ENCODE results near the gene TMEM184B.
"Not testable (repeated sequence)": the region's sequence is repeated elsewhere in the genome, so short reads cannot be mapped to it uniquely, and the experiment has no call there.

TMEM184B gene

DNA sequence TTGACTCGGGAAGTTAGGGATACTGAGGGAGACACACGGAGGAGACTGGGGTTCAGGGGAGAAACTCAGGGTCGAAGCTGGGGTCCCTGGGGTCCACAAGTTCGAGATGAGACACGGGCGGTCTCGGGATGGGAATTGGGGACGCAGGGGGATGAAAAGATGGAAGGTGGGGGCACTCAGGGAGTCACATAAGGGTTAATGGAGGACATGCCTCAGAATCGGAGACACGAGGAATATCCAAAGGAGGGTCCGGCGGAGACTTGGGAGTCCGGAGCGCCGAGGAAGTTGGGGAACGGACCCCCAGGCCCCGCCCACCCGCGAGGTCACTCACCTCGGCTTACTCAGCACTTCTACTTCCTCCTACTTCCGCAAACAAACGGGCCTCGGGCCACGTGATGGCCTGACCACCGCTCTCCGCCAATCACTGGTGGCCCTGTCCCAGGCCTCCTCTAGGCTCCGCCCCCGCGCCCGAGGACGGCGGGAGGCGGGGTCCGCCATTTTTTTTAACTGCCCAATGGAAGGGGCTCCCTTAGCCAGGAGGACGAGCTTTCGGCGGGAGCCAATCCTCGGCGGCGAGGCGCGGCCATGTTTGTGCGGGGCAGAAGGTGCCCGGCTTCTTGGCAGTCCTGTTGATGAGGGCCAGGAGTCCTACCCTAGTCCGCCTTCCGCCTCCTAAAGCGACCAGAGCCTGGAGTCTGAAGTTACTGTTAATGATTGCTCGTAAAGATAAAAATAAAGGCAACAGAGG, 91.2 kb downstream of the TMEM184B start, which contains the start of gene PLA2G6:
Gene PLA2G6, minus strand, starts transcription at position 378 of the 748 bp plus-strand sequence. CDS start 12,404 bp downstream, outside the sequence.
- peak; percentile 92 to 94 for DNase-seq (ENCODE audit: low read depth in 2 of 2)

- no peak for DNase-seq (ENCODE audit: low read depth in 2 of 2)
Measured at GRCh38 chr22:38180841-38181452, 91.9 kb downstream of the TMEM184B start.

GRCh38 chr22:38178605-38178937, 94.2 kb downstream of the TMEM184B start:
- DNase-seq (ENCODE audit: low read depth in 2 of 2) = not testable (repeated sequence)

DNA sequence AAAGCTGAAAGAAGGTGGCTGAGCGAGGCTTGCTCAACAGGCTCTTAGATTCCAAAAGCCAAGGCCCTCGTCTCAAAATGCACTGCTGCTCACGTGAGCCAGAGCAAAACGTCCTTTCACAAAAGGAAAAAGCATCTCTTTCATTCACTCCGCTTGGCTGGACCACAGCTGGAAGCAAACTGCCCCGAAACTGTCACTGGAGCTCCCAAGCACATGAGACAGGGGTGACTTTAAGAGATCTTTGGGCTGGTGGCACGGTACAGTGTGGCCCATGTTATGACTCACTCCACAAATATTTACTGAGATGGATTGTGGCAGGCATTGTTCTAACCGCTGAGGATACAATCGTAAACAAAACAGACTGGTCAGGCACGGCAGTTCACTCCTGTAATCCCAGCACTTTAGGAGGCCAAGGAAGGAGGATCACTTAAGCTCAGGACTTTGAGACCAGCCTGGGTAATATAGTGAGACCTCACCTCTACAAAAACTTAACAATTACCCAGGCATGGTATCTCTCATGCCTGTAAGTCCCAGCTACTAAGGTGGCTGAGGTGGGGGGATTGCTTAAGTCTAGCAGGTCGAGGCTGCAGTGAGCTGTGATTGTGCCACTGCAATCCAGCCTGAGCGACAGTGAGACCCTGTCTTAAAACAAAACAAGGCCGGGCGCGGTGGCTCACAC, 94.7 kb downstream of the TMEM184B start:
- DNase-seq (ENCODE audit: low read depth in 2 of 2) = no peak

DNA sequence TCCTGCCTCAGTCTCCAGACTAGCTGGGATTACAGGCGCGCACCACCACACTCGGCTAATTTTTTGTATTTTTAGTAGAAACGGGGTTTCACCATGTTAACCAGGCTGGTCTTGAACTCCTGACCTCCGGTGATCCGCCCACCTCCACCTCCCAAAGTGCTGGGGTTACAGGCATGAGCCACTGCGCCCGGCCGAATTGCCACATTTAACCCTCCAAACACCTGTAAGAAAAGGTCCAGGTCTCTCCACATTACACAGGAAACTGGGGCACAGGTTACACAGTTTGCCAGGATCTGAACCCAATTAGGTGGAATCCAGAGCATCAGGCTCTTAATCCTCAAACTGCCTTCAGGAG, 95.3 kb downstream of the TMEM184B start:
- not testable (repeated sequence) for DNase-seq (ENCODE audit: low read depth in 2 of 2)

DNA sequence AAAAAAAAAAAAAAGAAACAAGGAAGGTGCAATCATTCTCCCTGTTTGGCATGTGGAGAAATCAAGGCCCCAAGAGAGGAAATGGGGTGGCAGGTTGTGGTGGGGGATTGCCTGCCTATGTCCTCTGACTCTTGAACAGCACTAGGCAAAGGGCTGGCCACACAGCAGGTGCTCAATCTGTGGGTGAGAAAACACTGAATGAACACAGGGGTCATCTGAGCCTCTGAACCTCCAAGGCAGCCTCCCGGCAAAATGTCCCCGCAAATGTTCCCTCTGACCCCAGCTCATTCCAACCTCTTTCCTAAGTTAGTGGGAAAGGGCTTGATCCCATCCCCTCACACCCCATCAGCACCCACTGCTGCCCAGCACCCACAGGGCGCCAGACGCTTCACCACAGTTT, 95.8 kb downstream of the TMEM184B start:
- DNase-seq (ENCODE audit: low read depth in 2 of 2) = no peak

DNA sequence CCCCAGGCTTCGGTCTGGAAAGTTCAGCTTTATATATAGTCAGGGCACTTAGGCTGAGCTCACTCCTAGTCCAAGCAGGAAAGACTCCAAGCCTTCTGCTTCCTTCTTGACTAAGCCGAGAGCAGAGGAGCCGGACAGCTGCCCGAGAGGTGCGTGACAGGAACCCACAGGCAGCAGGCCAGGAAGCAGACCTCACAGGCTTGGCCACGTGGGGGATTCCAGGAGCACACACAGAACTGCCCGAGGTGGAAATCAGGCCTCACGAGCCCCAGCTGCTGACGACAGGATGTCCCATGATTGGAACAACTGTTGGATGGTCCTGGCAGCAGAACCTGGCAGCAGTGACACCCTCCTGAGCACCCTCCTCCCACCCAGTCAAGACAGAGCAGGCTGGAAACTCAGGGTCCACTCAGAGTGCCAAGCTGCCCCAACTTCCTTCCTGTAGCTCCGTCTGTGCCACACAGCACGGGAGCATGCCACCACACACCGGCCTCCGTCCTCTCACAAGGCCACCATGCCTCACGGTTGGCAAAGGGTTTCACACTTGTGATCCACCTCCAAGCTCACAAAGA, 96.6 kb downstream of the TMEM184B start:
- DNase-seq (ENCODE audit: low read depth in 2 of 2) = no peak

DNA sequence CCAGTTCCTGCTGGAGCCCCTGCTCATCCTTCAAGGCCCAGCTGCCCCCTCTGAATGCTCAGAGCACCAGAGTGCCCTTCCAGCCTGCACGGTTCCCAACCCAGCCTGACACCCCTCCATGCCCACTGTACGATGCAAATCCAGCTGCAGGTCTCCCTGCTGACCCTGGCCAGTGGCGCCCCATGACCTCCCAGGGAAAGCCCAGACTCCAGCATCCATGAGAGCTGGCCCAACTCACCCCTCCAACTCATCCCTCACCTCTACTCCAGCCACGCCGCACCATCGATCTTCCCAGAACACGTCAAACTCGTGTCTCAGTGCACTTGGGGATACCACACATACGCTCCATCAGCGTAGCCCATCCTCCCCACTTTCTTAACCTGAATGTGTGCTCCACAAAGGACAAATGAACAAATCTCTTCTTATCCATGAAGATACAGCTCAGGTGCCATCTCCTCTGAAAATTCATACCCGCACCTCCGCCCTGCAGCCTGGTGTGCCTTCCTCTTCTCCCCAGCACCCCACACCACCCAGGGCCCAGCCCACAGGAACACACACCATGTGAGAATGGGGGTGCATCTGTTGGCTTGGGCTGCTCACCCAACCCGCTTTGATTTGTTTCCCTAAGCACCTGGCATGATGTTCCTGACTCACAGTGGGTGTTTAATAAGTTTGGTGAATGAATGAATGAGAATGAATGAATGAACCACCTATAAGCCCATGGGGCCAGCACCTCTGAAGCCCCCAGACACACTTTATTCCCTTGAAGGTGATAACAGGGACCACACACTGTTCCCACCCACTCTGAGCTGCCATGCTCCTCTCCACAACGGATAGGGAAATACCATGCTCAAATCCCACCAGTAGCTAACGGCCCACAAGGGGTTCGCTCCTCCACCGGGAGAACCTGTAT, 97.3 kb downstream of the TMEM184B start:
- DNase-seq (ENCODE audit: low read depth in 2 of 2) = no peak

- DNase-seq (ENCODE audit: low read depth in 2 of 2) = no peak
Measured at GRCh38 chr22:38174626-38175025, 98.2 kb downstream of the TMEM184B start.

DNA sequence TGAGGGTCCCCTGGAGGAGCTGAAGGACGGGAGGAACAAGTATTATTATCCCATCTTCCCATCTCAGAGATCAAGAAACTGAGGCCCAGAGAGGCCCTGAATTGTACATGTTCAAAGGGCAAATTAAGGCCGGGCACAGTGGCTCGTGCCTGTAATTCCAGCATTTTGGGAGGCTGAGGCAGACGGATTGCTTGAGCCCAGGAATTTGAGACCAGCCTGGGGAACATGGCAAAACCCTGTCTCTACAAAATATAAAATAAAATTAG, 99.2 kb downstream of the TMEM184B start:
- no peak for DNase-seq (ENCODE audit: low read depth in 2 of 2)

GRCh38 chr22:38172832-38173640, 99.8 kb downstream of the TMEM184B start:
- DNase-seq (ENCODE audit: low read depth in 2 of 2) = peak; percentile 26 to 55

DNA sequence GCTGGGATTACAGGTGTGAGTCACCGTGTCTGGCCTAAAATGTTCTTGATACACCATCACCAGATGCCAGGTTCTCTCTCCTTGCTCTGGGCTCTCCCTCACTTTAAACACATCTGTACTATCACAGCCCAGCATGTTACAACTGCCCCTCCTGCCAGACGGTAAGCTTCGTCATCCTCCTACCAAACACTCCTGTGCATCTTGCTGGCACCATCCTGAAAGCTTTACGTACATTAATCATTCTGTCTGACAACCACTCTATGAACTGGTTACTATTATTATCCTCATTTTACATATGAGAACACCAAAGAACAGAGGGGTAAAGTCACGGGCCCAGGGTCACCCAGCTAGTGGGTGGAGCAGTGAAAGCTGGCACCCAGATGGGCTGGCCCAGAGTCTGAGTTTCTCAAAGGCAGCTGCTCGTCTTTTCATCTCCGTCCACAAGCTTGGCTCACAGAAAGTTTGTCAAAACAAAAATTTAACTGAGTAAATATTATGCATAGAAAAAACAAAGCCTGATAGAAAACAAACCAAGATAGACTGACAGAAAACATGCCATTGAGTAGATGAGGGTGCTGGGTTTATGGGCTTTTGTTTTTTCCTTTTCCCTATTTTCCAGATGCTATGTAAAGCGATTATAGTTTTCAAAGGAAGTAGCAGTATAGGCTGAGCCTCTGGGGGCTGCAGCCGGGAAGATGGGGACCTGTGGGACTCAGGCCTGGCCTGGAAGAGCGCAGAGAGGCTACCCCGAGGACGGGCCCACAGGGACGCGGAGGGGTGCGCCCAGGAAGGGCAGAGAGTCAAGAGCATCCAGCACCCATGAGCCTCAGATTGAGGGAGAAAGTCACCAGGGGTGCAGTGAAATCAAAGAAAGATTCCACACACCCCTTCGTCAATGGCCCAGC, 100.6 kb downstream of the TMEM184B start:
- DNase-seq (ENCODE audit: low read depth in 2 of 2) = no peak

DNA sequence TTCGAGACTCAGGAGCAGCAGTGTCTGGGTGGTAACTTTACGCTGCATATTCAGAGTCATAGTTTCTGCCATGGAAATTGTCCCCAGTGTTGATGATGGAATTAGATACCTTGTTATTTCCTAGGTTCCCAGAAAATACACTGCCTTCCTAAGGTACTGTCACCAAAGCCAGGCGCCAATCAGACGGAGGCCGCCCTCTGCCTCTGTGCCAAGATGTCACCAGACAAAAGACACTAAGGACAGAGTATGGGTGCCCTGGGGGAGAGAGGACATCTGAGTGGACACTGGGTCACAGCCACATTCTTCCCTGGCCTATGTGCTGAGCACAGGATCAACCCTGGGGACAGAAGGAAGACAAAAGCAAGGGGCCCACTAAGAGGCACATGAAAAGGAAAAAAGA, 102.3 kb downstream of the TMEM184B start:
- no peak for DNase-seq (ENCODE audit: low read depth in 2 of 2)
